ENCODE results near the gene CXCR4.
"Not testable (repeated sequence)": the region's sequence is repeated elsewhere in the genome, so short reads cannot be mapped to it uniquely, and the experiment has no call there.

Gene CXCR4

GRCh38 chr2:136112317-136113208 is 5.4 kb downstream of the CXCR4 start:
- no peak for DNase-seq

GRCh38 chr2:136111711-136112110 is 6.2 kb downstream of the CXCR4 start:
- no peak for DNase-seq

GRCh38 chr2:136110526-136110925 is 7.4 kb downstream of the CXCR4 start:
- DNase-seq: no peak

- DNase-seq: no peak
Observed at GRCh38 chr2:136108463-136108862, 9.5 kb downstream of the CXCR4 start.

- DNase-seq: no peak
Observed at GRCh38 chr2:136107051-136108033, 10.6 kb downstream of the CXCR4 start.

- DNase-seq: no peak
Observed at GRCh38 chr2:136106505-136106904, 11.4 kb downstream of the CXCR4 start.

- DNase-seq: no peak
Observed at GRCh38 chr2:136104977-136105376, 13.0 kb downstream of the CXCR4 start.

GRCh38 chr2:136101042-136101441 is 16.9 kb downstream of the CXCR4 start:
- peak; percentile 11 for DNase-seq

- no peak for DNase-seq
Observed at GRCh38 chr2:136098441-136098840, 19.5 kb downstream of the CXCR4 start.

GRCh38 chr2:136093583-136093982 is 24.4 kb downstream of the CXCR4 start:
- no peak for DNase-seq

GRCh38 chr2:136091899-136092298 is 26.1 kb downstream of the CXCR4 start:
- DNase-seq: no peak

- not testable (repeated sequence) for DNase-seq
Observed at GRCh38 chr2:136087901-136088460, 30.0 kb downstream of the CXCR4 start.

- no peak for DNase-seq
Observed at GRCh38 chr2:136086253-136087016, 31.5 kb downstream of the CXCR4 start.

- no peak for DNase-seq
Observed at GRCh38 chr2:136085453-136086209, 32.3 kb downstream of the CXCR4 start.

- no peak for DNase-seq
Observed at GRCh38 chr2:136081582-136082210, 36.3 kb downstream of the CXCR4 start.

GRCh38 chr2:136080114-136080513 is 37.8 kb downstream of the CXCR4 start:
- DNase-seq: no peak

GRCh38 chr2:136077107-136077506 is 40.8 kb downstream of the CXCR4 start:
- no peak for DNase-seq

GRCh38 chr2:136075476-136075875 is 42.5 kb downstream of the CXCR4 start:
- no peak for DNase-seq

- no peak for DNase-seq
Observed at GRCh38 chr2:136072621-136073020, 45.3 kb downstream of the CXCR4 start.

GRCh38 chr2:136071887-136072286 is 46.1 kb downstream of the CXCR4 start:
- DNase-seq: not testable (repeated sequence)

- DNase-seq: no peak
Observed at GRCh38 chr2:136070913-136071312, 47.0 kb downstream of the CXCR4 start.
